Stimulated activated CD8-positive, alpha-beta memory T cell treated with anti-CD3 and anti-CD28 coated beads, Interleukin-12 subunit alpha, Interleukin-12 subunit beta, amount 100 ng/mL, for 1 hour (primary cell): ENCODE measurements around the gene FYN.
"Not testable (repeated sequence)": the region's sequence is repeated elsewhere in the genome, so short reads cannot be mapped to it uniquely, and the experiment has no call there.

Source experiments
- DNase-seq: peaks from one replicate; pipeline ENCODE4 v3.0.0-alpha.2; 2020; ENCODE audit warnings: low read depth

FYN gene

GRCh38 chr6:111680811-111681609, 192.2 kb downstream of the FYN start:
- DNase-seq, result not testable (repeated sequence)

- no peak for DNase-seq
Observed at GRCh38 chr6:111680015-111680712, 193.1 kb downstream of the FYN start.

DNA sequence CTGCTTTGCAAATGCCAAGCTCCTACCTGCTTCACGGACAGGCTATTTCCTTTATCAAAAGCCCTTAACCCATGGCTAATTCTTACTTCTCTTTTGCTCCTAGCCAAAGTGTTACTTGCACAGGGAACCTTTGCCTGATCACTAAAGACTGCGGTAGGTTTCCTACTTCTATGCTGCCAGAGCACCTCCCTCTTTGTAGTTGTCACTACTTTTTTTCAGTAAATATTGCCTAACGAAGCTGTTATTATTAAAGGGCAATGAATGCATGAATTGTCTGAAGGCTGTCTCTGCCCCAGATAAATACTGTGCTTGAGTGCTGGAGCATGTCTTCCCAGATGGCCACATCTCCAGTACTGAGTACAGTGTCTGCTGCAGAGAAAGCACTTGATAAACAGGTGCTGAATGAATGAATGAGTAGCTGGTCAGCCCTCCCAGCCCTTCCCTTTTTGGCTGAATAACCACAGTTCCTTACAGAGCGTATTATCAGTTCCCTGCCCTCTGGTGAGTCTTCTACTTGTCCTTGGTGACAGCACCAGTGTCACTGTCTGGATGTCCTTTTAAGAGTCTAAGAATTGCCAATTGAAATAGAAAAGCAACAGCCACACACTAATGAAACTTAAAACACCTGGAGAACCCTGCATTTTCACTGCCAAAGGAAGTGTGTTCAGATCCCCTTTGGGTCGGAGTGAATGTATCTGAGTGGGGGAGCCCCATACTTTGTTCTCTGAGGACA, 194.0 kb downstream of the FYN start:
- DNase-seq, result no peak

DNA sequence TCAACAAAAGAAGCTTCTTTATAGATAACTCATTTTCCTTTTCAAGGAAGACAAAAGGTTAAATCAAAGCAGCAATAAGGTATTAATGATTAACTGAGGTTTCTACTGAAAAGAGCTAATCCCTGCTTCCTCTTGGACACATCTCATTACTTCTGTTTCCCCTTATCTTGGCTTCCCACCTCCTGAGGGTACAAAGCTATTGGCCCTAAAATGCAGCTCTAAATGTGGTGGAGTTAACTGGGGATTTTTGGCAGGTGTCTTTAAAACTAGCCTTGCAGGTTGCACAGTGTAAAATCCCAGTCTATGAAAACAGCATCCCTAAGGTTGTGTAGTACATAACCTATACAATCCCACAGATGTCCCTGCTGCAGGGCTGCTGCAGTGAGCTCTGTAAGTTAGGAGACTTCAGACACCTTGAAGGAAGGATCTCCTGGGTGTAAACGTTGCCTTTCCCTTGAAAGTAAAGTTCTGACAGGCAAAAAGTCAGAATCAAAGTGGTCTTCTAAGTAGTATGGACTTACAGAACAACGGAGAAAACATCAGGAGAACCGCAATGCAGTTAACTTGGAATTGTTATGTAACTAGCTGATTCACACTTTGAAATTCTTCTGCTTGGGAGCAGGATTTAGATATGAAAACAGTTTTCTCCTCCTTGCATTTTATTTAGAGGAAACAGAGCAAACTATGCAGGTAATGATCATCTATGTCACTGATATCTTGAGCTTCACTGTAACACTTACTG, 195.8 kb downstream of the FYN start:
- no peak for DNase-seq

- no peak for DNase-seq
Observed at GRCh38 chr6:111676383-111676782, 196.9 kb downstream of the FYN start.

DNA sequence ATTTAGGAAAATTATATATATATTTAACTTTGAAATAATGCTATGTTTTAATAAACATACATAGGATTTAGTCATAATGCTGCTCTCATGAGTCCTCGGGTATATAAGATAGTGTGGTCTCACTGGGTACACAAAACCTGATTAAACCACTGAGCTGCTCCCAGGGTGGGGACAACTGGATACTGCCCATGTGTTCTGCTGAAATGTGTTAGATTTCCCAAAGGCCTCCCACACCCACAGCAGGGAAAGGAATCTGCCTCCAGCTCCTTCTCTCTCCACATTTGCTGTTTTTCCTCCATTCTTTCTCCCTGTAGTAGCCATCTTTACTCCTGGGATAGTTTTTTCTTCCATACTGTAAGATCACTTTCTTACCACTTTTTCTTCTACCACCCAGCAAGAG, 198.4 kb downstream of the FYN start:
- DNase-seq, result no peak

DNA sequence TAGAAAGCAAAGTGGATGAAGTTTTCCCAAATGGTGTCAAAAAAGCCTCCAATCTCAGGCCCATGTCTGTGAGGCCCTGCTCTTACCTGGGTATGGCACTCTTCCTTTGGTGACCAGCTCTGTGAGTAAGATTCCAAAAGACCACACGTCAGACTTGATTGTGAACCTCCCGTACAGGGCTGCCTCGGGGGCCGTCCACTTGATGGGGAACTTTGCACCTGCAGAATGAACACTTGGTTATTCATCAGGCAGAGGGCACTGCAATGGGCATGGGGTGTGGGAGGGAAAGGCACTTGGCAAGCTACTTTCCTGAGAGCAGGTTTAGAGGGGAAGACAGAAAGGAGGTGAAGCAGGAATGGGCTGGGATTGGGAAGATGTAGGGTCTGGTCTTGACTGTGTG, 198.8 kb downstream of the FYN start:
- DNase-seq, result no peak

- DNase-seq, result no peak
Observed at GRCh38 chr6:111673937-111674336, 199.3 kb downstream of the FYN start.

DNA sequence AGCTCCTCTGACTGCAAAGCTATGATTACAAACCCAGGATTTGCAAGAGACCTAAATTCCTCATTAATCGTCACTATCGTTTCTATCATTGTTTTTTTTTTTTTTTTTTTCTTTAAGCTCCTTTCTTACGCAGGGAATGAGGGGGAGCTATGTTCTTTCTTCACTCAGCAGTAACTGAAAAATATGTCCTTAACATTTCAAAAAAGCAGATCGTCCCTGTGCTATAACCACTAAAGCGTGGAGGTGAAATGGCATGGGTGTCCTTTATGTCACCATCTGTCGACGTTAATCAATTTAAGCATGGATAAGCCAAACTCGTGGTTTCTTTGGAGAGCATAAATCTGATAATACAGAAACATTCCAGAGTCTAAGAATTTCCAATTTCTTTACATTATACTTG, 199.7 kb downstream of the FYN start:
- no peak for DNase-seq

DNA sequence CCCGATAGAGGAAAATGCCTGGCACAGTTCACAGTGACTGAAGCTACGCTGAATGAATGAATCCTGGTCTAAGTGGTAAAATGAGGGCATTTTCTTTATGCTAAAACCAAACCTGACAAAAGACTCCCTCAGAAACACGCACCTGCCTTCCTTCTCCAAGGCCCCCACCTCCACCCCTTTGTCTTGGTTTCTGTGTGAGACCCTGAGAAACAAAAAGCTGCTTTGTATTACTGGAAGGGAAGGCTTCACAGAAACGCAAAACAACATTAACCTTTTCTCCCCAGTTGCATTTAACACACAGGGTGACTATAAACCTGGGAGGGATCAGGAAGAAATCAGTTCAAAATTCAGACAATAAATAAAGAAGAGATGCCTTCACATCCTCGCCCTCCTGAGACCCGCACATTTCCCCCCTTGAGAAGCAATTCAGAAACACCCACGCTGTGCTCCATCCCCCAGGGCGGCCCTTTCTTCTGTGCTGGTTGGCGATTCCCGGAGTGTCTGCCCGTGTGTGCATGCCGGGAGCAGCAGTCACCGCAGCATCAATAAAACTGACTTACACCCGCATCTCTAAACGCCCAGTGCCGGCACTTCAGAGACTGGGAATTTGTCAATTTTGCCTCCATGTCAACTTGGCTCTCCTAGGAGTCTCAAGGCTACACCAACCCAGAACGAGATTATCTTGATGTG, 200.3 kb downstream of the FYN start:
- no peak for DNase-seq

DNA sequence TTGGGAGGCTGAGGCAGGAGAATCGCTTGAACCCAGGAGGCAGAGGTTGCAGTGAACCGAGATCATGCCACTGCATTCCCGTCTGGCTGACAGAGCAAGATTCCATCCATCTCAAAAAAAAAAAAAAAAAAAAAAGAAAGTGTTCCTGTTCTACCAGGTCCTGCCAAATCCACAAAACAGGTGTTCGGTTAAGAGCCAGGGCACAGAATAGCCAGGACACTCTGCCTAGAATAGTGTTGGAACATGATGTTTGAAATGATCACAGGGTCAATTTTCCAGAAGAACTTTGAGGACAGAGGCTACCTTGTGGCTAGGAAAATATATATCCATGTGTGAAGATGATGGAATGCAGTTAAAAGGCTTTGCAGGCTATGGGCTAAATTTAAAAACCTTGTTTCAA, 203.9 kb downstream of the FYN start:
- no peak for DNase-seq

DNA sequence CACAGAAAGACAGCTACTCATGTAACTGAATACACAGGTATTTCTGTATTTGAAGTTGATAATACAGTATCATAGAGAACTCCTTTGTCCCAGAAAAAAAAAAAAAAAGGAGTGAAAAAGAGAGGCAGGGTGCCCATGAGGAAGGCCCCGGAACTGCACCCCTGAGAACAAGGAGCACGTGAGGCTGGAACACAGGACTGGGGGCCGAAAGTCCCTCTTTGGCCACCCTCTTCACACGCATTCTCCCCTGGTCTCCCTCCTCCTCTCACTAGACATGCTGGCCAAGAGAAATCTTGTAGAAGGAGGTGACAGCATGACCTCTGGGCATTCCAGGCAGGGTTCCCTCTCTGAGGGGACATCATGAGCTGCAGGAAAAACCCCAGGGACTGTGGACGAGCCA, 204.8 kb downstream of the FYN start:
- DNase-seq, result no peak

GRCh38 chr6:111667931-111668330, 205.3 kb downstream of the FYN start:
- no peak for DNase-seq

- DNase-seq, result no peak
Observed at GRCh38 chr6:111666847-111667246, 206.4 kb downstream of the FYN start.

DNA sequence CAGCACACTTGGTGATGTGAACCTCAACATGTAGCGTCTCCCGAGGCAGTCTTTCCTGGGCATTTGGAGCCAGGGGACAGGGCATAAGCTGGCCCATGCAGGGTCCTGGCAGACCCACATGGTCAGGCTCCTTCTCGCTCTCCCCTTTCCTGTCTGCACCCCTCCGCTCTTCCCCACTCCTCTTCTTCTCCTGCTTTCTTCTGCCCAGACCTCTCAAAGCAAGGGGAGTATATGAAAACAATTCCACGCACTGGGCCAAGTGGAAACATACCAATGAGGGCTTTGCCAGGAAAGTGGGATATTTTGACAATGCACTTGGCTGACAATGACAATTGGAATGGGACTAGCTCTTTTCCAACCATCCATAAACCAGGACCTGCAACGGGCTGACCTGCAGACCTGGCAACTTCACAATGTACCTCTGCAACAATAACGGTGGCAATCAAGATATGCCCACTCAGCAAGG, 208.7 kb downstream of the FYN start:
- DNase-seq, result no peak

DNA sequence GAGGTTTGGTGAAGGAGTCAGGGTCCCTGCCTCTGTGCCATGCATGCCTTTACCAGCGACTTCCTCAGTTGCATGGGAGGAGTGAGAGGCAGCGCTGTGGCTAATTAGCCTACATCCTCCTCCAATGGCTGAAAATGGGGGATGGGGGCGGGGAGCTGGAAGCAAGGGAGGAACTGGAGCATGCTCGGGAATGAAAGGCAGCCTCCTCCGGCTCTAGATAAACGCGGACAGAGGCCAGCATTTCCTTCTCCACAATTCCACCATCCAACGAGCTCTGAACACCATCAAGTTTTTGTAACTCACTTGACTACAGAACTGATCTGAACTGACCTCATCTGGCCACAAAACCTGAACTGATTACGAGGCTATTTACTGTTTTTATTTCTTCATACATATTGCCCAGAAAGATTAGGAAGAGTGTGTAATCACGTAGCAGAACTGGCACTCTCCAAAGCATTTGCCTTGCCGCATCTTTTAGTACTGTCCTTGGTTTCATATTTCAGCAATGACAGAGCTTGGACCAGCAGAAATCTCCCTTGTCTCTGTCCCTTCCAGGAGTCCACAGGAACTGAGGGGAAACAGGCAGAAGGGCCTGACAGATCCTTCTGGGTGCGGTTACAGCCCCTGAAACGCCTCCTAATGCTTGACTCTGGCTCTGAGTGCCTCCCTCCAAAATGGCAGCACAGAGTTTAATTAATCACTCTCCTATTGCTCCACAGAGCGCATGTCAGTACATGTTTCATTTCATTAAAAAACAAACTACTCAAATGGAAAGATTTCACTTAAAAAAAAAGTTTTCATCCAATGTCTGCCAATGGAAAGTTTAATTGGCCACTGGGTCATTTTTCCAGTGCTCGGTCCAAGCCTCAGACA, 209.3 kb downstream of the FYN start:
- DNase-seq, result no peak

DNA sequence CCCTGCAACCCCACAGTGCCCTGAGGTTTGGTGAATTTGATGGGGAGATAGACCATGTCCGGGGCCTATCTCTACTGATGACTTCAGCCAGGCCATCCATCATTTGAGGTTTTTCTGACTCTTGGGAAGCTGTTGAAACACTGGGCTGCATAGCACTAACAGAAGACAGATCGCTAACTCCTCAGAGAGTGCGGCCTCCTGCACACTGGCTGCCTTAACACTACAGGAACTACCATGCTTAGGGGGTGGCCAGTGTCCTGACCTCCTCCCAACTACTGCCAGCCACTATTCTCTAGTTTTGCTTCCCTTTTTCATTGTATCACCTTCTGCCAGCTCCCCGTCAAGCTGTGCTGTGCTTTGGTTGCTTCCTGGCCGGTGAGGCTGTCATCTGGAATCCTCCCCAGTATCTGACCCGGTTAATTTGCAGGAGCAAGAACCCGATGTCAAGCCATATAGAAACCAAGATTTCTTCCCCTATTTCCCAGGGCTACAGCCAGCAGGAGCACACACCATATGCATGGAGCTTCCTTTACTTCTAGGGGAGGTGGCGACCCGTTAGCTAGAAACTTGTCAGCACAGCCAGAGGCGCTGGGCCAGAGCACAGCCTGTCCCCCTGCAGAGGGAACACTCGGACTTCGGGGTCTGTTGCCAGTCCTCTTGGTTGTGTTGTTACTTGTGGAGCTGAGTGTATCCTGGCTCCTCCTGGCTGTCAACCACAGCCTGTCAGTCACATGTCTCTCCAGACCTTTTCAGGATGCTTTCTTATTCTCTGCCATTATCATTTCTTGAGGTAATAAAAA, 210.3 kb downstream of the FYN start:
- DNase-seq, result no peak

GRCh38 chr6:111662072-111662793, 211.0 kb downstream of the FYN start:
- DNase-seq, result no peak

DNA sequence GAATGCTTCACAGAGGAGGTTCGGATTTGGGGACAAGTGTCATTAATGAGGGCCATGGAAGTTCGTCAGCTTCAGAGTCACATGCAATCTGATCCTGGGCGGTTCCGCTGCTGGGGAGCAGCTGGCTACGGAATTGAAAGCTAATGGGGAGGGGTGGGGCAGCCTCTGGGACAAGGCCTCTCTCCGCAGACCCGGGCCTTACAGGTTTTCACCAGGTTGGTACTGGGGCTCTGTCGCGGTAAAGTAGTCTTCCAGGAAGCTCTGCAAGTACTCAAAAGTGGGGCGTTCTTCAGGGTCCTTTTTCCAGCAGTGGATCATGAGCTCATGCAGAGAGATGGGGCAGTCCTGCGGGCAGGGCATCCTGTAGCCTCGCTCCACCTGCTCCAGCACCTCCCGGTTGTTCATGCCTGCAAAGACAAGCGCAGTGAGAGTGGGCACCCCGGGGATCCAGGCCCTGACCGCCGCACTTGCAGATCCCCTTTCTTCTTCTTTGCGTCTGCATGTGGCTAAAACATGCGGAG, 211.7 kb downstream of the FYN start:
- DNase-seq, result no peak
